ENCODE measurements around the gene TMEM164. TPM values are rescaled to one million over a fixed set of nuclear protein-coding genes. Genes with fewer than 3 reads are reported as not detected.
A peak's percentile ranks its signal among the peaks of the same experiment; 100 is the strongest.

Gene TMEM164
- total and polyA plus RNA-seq, 2 of the 4 experiments (the other 2 are of a cell fraction), result 6.3 to 7.1 TPM

DNA sequence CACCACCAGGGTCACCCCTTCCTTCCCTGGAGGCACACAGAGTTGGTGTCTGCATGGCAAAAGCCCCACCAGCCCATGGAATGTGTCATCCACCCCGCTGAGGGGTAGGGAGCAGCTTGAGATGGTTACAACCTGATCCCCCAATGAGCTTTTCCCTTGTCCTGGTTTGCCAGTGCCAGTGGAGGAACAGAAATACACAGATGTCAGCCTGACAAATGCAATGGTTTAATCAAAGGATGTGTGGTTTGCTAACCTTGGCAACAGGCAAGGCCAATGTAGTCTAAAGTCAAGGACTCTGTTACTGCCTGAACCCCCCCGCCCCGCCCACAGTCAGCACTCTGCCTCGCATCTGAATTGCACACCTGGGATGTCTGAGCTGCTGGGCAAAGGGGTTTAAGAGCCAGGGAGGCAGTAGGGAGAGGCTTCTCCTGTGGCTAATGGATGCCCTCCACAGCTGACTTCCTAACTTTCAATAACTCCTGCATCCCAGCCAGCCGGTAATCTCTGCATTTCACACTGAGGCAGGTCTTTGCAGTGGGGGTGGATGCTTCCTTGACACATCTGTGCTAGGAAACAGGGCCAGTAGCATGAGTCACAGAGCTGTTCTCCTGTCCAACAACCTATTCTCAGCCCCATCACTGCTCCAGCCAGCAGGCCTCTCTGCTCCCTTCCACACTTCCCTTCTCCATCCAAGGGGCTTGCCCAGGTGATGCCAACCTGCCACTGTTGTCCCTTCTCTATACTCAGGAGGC lies 177.4 kb downstream of the TMEM164 start:
- Histone ChIP-seq H3K9ac (ENCODE audit: low read depth, low read length) (no peak overlapping the region), H3K4me2 (ENCODE audit: low read depth, low read length) (peak overlapping the region; percentile 54; the same call in 1 of the 2 replicates)

More for the DNA sequence above, 177.4 kb downstream of the TMEM164 start:
- Histone ChIP-seq H4K20me1 (ENCODE audit: insufficient read depth, low read length) (0 out of 2 replicates have a peak, but pooled peaks cover under 1% of the 10 kb centered on the region), H2AFZ (replicated peaks; ENCODE audit: low read length, poor library complexity) (no peak overlapping the region), H4K91ac (ENCODE audit: insufficient read depth, low read depth, low read length) (no peak overlapping the region), H2AK9ac (replicated peaks; ENCODE audit: low read depth, low read length, poor library complexity) (no peak overlapping the region), H3K9me3 (ENCODE audit: control insufficient read depth, insufficient read depth, low read length) (no peaks in the 10 kb centered on the region; the same call in 1 of the 2 replicates), H2BK120ac (ENCODE audit: low read depth, low read length) (no peak overlapping the region), H3K27ac (ENCODE audit: insufficient read depth, low read length) (no peak overlapping the region), H3K9me1 (ENCODE audit: insufficient read depth, low read length) (peaks cover 15% of the 10 kb centered on the region), H3K79me1 (ENCODE audit: low read depth in 1 of 2, low read length in 2 of 2) (peaks cover 0 to 14% of the 10 kb centered on the region in 2 experiments; a peak in 2 of 4 replicates), H3K18ac (ENCODE audit: low read depth, low read length) (no peak overlapping the region), H3K4ac (ENCODE audit: low read depth, low read length) (no peak overlapping the region), H2BK15ac (ENCODE audit: low read depth, low read length) (0 out of 3 replicates have a peak overlapping the region, but pooled peaks have one; percentile 13), H3K4me1 (ENCODE audit: control insufficient read depth, insufficient read depth, low read length) (peaks cover 9% of the 10 kb centered on the region), H2BK5ac (ENCODE audit: low read depth, low read length, poor library complexity, severe bottlenecking) (peak overlapping the region; percentile 34), H3K23ac (ENCODE audit: low read depth, low read length) (no peak overlapping the region), H4K5ac (ENCODE audit: low read depth, low read length) (no peak overlapping the region), H3K56ac (ENCODE audit: extremely low read depth, insufficient read depth, low read length) (no peak overlapping the region), H3K27me3 (ENCODE audit: control insufficient read depth, insufficient read depth, low read length) (no peaks in the 10 kb centered on the region; the same call in 1 of the 2 replicates), H3K14ac (replicated peaks; ENCODE audit: low read depth, low read length) (no peak overlapping the region), H2AK5ac (ENCODE audit: low read depth, low read length) (0 out of 2 replicates have a peak overlapping the region, but pooled peaks have one; percentile 39), H3K4me3 (ENCODE audit: insufficient read depth, low read depth, low read length) (no peak overlapping the region), H4K8ac (ENCODE audit: low read depth in 2 of 2, low read length in 2 of 2) (no peak overlapping the region; a peak in 1 of 4 replicates), H2BK20ac (ENCODE audit: low read depth, low read length) (no peak overlapping the region), H3K36me3 (ENCODE audit: control insufficient read depth, insufficient read depth, low read length) (0 out of 2 replicates have a peak, but pooled peaks cover 2% of the 10 kb centered on the region)
- CTCF ChIA-PET, result no interaction called here
- dilution Hi-C loops (cut with HindIII; ENCODE audit: low sequenced_read_pairs, unreplicated experiment) (no loop called here), in situ Hi-C loops (cut with MboI; ENCODE audit: low sequenced_read_pairs) (no loop called here), intact Hi-C loops (cut with micrococcal nuclease) (loop anchor here (5.0 kb wide), 1 partner anchor 137 kb away; the partner anchor contains the start of gene AMMECR1)
- no CpG with 5 or more reads among the region's 5 CpGs for WGBS, 2 experiments (ENCODE audit: extremely low coverage in 2 of 2, insufficient read length in 1 of 2)
- ATAC-seq (ENCODE audit: low read depth) (peak; percentile 86), DNase-seq (peak; percentile 84)
- POLR2A ChIA-PET (ENCODE audit: unreplicated experiment), result no interaction called here
- TF ChIP-seq BHLHE40 (IDR thresholded peaks at IDR 0.05; ENCODE audit: low read depth, low read length) (no peak), RFX5 (IDR thresholded peaks at IDR 0.05; ENCODE audit: low read depth, low read length) (no peak), MXI1 (IDR thresholded peaks at IDR 0.05; ENCODE audit: borderline replicate concordance, low read depth, low read length) (no peak)
- TF ChIP-seq, protein P1, sequence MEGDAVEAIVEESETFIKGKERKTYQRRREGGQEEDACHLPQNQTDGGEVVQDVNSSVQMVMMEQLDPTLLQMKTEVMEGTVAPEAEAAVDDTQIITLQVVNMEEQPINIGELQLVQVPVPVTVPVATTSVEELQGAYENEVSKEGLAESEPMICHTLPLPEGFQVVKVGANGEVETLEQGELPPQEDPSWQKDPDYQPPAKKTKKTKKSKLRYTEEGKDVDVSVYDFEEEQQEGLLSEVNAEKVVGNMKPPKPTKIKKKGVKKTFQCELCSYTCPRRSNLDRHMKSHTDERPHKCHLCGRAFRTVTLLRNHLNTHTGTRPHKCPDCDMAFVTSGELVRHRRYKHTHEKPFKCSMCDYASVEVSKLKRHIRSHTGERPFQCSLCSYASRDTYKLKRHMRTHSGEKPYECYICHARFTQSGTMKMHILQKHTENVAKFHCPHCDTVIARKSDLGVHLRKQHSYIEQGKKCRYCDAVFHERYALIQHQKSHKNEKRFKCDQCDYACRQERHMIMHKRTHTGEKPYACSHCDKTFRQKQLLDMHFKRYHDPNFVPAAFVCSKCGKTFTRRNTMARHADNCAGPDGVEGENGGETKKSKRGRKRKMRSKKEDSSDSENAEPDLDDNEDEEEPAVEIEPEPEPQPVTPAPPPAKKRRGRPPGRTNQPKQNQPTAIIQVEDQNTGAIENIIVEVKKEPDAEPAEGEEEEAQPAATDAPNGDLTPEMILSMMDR (conservative IDR thresholded peaks at IDR 0.05; ENCODE audit: low read depth, low read length), result no peak
- BruUV-seq (replicated peaks), result no TSS peak

Measured in IMR-90 (cell line).